K562 (cell line): ENCODE results near the gene SUMO3. TPM values are rescaled to one million over a fixed set of nuclear protein-coding genes. Genes with fewer than 3 reads are reported as not detected.

ENCODE experiments used
- CXXC5 ChIP-seq: fragments of 250-450 bp; sonication (Bioruptor Pico); IDR thresholded peaks from 2 replicates; pipeline ENCODE4 v1.8.0; 2022; ENCODE audit warnings: inconsistent platforms, mild to moderate bottlenecking, moderate library complexity
- DEAF1 ChIP-seq: fragments of 450-650 bp; formaldehyde crosslinking; IDR thresholded peaks from 2 replicates; pipeline ENCODE4 v1.4.0; 2020; ENCODE audit warnings: mild to moderate bottlenecking, moderate library complexity
- E2F6 ChIP-seq, 2 experiments: IDR thresholded peaks; 2 replicates each; pipeline ENCODE4 v1.6.1; 2011; ENCODE audit warnings: borderline replicate concordance in 1 of 2, control low read depth in 1 of 2, low read depth in 1 of 2, low read length in 1 of 2, mild to moderate bottlenecking in 1 of 2, mixed read lengths in 1 of 2, moderate library complexity in 1 of 2; ENCODE audit not compliant: insufficient read depth in 1 of 2, insufficient read length in 1 of 2, poor library complexity in 1 of 2, severe bottlenecking in 1 of 2; ENCODE audit errors: extremely low read depth in 1 of 2
- HNRNPLL ChIP-seq: fragments of 200-400 bp; formaldehyde crosslinking; IDR thresholded peaks from 2 replicates; pipeline ENCODE4 v1.6.1; 2017; ENCODE audit warnings: low read length, low read depth, mild to moderate bottlenecking; ENCODE audit not compliant: poor library complexity, severe bottlenecking
- LCOR ChIP-seq: sonication (generic); formaldehyde crosslinking; IDR thresholded peaks from 2 replicates; pipeline ENCODE4 v1.8.0; 2022; ENCODE audit warnings: mild to moderate bottlenecking, missing genetic modification reagents
- MED1 ChIP-seq: sonication (generic); formaldehyde crosslinking; IDR thresholded peaks from 2 replicates; pipeline ENCODE4 v1.8.1; 2023; ENCODE audit warnings: missing genetic modification reagents, borderline replicate concordance
- MNT ChIP-seq, 2 experiments: fragments of 450-650 bp; conservative IDR thresholded peaks; 2 replicates each; pipeline ENCODE4 v1.6.1; 2017; ENCODE audit warnings: mild to moderate bottlenecking in 2 of 2, moderate library complexity in 2 of 2
- PHTF2 ChIP-seq: fragments of 250-450 bp; sonication (Bioruptor Pico); IDR thresholded peaks from 2 replicates; pipeline ENCODE4 v1.5.0; 2021; ENCODE audit warnings: mild to moderate bottlenecking
- POLR3A ChIP-seq: IDR thresholded peaks from 2 replicates; pipeline ENCODE4 v1.6.1; 2011; ENCODE audit warnings: borderline replicate concordance, mild to moderate bottlenecking, moderate library complexity; ENCODE audit not compliant: insufficient read length, insufficient read depth; ENCODE audit errors: extremely low read depth
- RUNX1 ChIP-seq: sonication (generic); IDR thresholded peaks from 2 replicates; pipeline ENCODE4 v1.6.1; 2016; ENCODE audit warnings: antibody characterized with exemption, low read depth
- SPI1 ChIP-seq: IDR thresholded peaks from 2 replicates; pipeline ENCODE4 v1.6.1; 2011; ENCODE audit warnings: low read depth, low read length, control low read depth, borderline replicate concordance
- TAF1 ChIP-seq: IDR thresholded peaks from 2 replicates; pipeline ENCODE4 v1.6.1; 2011; ENCODE audit warnings: mild to moderate bottlenecking, low read length, moderate library complexity; ENCODE audit not compliant: insufficient read depth, control insufficient read depth, severe bottlenecking; ENCODE audit errors: extremely low read depth
- U2AF2 ChIP-seq: fragments of 200-400 bp; formaldehyde crosslinking; optimal IDR thresholded peaks from 2 replicates; pipeline ENCODE3; 2017; ENCODE audit warnings: low read depth, mild to moderate bottlenecking, low read length
- YY1 ChIP-seq, 3 experiments: IDR thresholded peaks; 2 replicates each; pipeline ENCODE4 v1.6.1; 2011; ENCODE audit warnings: low read length in 2 of 3, mild to moderate bottlenecking in 2 of 3, moderate library complexity in 2 of 3, borderline replicate concordance in 1 of 3, control low read depth in 1 of 3, low read depth in 1 of 3; ENCODE audit not compliant: insufficient read depth in 3 of 3, insufficient replicate concordance in 2 of 3, control insufficient read depth in 1 of 3, insufficient read length in 1 of 3; ENCODE audit errors: extremely low read depth in 1 of 3
- ZKSCAN3 ChIP-seq: fragments of 250-450 bp; sonication (Bioruptor Pico); IDR thresholded peaks from 2 replicates; pipeline ENCODE4 v1.4.0; 2020
- ZNF165 ChIP-seq: fragments of 250-450 bp; sonication (Bioruptor Pico); IDR thresholded peaks from 2 replicates; pipeline ENCODE4 v1.4.0; 2020; ENCODE audit warnings: borderline replicate concordance
- ZNF217 ChIP-seq: sonication (generic); formaldehyde crosslinking; IDR thresholded peaks from 2 replicates; pipeline ENCODE4 v1.8.0; 2022; ENCODE audit warnings: mild to moderate bottlenecking, missing genetic modification reagents
- ZNF324 ChIP-seq: fragments of 250-450 bp; sonication (Bioruptor Pico); IDR thresholded peaks from 2 replicates; pipeline ENCODE4 v1.4.0; 2020; ENCODE audit warnings: mild to moderate bottlenecking
- ZNF512 ChIP-seq: IDR thresholded peaks from 2 replicates; pipeline ENCODE4 v1.6.1; 2016; ENCODE audit warnings: missing genetic modification characterization, missing compliant biosample characterization
- ZNF584 ChIP-seq: fragments of 200-800 bp; sonication (Bioruptor generic); IDR thresholded peaks from 2 replicates; pipeline ENCODE4 v1.6.1; 2016; ENCODE audit warnings: low read depth, mild to moderate bottlenecking, missing genetic modification characterization, missing compliant biosample characterization
- polyA plus RNA-seq, 8 experiments: library from polyadenylated mRNA; depleted of rRNA in 4 of 8; stranded (reverse) in 5 of 8; unstranded in 3 of 8; fragments of >200 nt; fragmentation: Nextera tagmentation in 2 of 8; fragmentation: Illumina TruSeq in 1 of 8; extraction: Ambion mirVana in 2 of 8; extraction: Trizol in 1 of 8; gene quantifications; 2 replicates each; pipeline versions ENCODE4 v1.2.1 to v1.2.3, GENCODE V29; 2011 to 2014; ENCODE audit warnings: inconsistent platforms in 1 of 8, missing spikeins in 1 of 8
- total RNA-seq, 7 experiments: library from RNA; depleted of rRNA in 6 of 7; stranded (reverse); fragments of >200 nt in 6 of 7; fragmentation: Illumina TruSeq in 2 of 7; extraction: Trizol in 2 of 7; gene quantifications; 2 replicates each; pipeline versions ENCODE4 v1.2.1 to v1.2.3, GENCODE V29; 2011 to 2021; ENCODE audit warnings: low replicate concordance in 1 of 7

The SUMO3 gene
- total and polyA plus RNA-seq, 9 of the 15 experiments (the other 6 are each of a cell fraction or from before 2014, with no cell fraction given), result 13.9 to 143 (median 113) TPM

DNA sequence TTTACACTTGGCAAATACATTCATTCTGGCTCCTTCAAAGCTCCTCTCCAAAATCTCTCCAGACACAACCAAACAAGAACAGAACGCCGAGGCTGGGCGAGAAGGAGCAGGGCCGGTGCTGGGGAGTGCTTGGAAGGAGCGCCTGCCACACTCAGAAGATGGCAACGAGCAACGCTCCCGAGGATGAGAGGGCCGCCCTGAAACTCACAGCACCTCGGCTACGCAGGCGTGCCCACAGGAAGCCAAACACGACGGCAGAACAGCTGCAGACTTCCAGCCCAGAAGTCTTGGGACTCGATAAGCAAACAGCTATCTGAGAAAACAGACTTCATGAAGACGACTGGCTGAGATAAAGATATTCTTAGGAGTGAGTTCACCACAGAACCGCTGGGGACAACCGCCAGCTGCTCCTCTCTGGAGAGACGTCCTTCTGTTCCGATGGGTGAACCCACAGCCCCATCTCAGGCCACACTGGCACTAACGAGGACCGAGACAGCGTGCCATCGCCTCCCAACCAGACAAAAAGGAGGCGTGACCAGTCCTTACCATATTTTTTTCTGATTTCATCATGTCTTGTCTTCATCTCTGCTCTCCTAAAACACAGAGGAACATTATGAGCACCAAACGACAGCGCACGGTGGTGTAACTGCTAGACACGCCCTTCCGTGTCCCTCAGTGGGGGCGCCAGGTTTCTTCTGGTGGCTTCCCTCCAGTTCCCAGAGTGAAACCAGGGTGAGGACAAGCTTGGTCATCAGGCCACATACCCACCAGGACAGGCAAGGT is 37.0 kb upstream of the SUMO3 start (continued):
- TF ChIP-seq ZNF512 (tag), result no peak
- peak; percentile 77 to 89 for TF ChIP-seq MNT (conservative IDR thresholded peaks at IDR 0.05)
- peak; percentile 90; the same call in 1 of the 2 replicates for TF ChIP-seq RUNX1
- TF ChIP-seq ZNF324 (CRISPR knock-in tag), result no peak
- TF ChIP-seq E2F6 (IDR thresholded peaks at IDR 0.05; ENCODE audit: borderline replicate concordance in 1 of 2, extremely low read depth in 1 of 2, insufficient read depth in 1 of 2, insufficient read length in 1 of 2, low read depth in 1 of 2, low read length in 1 of 2, poor library complexity in 1 of 2, severe bottlenecking in 1 of 2), result peak in 1 of 2 experiments; percentile 84
- peak; percentile 96 for TF ChIP-seq ZNF584 (CRISPR knock-in tag)
- TF ChIP-seq MED1 (CRISPR knock-in tag), result no peak
- TF ChIP-seq CXXC5 (CRISPR knock-in tag), result peak; percentile 98
- TF ChIP-seq SPI1, result no peak
- TF ChIP-seq LCOR, result peak; percentile 78
- no peak for TF ChIP-seq PHTF2
- no peak for TF ChIP-seq ZNF217 (CRISPR knock-in tag)
- TF ChIP-seq TAF1, result peak; percentile 44
- TF ChIP-seq ZNF165 (CRISPR knock-in tag), result 0 out of 2 replicates have a peak, but pooled peaks have one; percentile 70
- peak; percentile 41 for TF ChIP-seq HNRNPLL
- no peak for TF ChIP-seq ZKSCAN3 (CRISPR knock-in tag)
- no peak for TF ChIP-seq POLR3A
- TF ChIP-seq DEAF1, result peak; percentile 62; the same call in 1 of the 2 replicates
- no peak for TF ChIP-seq U2AF2
- peak in 2 of 3 experiments; percentile 31 to 50 for TF ChIP-seq YY1 (IDR thresholded peaks at IDR 0.05; ENCODE audit: borderline replicate concordance in 1 of 3, control insufficient read depth in 1 of 3, extremely low read depth in 1 of 3, insufficient read depth in 3 of 3, insufficient read length in 1 of 3, insufficient replicate concordance in 2 of 3, low read depth in 1 of 3, low read length in 2 of 3)
